Stimulated activated CD4-positive, alpha-beta T cell treated with anti-CD3 and anti-CD28 coated beads, TNF-alpha, amount 100 ng/mL, for 48 hours (primary cell): Measurements from ENCODE around the gene HOXB8.

Experiments
- DNase-seq, 3 donors: peaks; one replicate each; pipeline ENCODE4 v3.0.0-alpha.2; 2020; ENCODE audit warnings: low read depth in 3 of 3

Gene HOXB8

GRCh38 chr17:48583708-48584222, 31.3 kb downstream of the HOXB8 start:
- no peak for DNase-seq

GRCh38 chr17:48582750-48583069, 32.4 kb downstream of the HOXB8 start:
- no peak for DNase-seq

DNA sequence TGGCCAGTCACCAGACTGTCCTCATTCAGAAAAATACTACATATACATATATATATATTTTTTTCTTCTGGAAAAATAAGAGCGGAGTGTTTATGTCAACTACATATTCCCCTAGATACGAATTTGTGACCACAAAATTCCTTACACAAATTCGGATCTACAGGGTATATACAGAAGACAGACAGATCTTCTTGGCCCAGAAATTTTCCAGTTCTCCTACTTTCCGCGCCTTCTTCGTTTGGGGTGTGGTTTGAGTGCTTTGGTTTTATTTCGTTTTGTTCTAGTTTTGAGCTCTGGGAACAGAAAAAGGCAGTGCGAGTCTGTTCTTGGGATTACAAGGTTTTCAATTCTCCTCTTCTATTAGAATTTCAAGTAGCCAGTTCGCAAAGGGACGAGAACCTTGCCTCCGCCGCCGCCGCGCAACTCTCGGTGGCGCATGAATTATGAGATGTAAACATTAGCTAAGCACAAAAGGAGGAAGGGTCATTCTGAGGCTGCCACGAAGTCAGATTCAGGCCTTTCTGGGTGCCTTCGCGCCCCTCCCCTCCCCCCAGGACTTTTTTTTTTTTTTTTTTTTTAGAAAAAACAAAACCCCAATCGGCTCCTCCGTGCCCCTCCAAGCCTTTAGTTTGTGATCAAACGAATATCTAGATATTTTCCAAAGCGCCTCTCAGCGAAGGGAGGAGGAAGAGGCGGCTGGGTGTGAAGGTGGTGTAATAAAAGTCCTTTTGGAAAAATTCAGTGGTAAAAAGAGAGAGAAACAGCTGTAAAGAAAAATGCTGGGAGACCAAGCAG, 35.1 kb downstream of the HOXB8 start:
- DNase-seq: no peak

- no peak for DNase-seq
These were observed 35.7 kb downstream of the HOXB8 start for GRCh38 chr17:48579471-48579759.

GRCh38 chr17:48578616-48579470, 36.2 kb downstream of the HOXB8 start:
- DNase-seq: no peak

DNA sequence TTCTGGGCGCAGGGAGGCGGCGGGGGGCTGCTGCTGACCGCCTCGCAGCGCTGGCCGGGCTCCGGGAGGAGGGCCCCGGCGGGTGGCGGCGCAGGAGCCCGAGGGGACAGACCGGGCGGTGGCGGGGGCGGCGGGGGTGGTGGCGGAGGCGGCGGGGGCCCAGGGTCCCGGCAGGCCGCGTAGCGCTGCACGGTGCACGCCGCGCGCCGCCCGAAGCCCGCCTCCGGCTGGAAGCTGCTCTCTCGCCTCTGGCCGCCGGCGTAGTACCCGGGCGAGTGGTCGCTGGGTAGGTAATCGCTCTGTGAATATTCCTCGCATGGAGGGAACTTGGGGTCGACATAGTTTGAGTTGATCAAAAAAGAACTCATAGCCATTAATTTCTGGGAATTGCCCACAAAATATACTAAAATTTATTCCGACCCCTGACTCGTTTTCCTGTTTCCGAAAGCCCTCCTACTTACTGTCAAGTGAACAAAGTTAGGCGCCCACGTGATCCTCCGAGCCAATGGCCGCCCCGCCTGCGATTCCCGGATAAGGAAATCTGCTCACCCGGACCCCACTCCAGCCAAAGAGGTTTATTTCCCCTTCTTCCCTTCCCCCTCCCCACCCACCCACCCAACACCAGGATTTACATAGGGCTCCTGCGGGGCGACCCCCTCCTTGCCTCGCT, 37.0 kb downstream of the HOXB8 start, which contains the start of gene HOXB4:
HOXB4 (minus strand) TSS at position 405 of the 670 bp plus-strand sequence; CDS start at position 374, 31 bp downstream.
- no peak for DNase-seq

DNA sequence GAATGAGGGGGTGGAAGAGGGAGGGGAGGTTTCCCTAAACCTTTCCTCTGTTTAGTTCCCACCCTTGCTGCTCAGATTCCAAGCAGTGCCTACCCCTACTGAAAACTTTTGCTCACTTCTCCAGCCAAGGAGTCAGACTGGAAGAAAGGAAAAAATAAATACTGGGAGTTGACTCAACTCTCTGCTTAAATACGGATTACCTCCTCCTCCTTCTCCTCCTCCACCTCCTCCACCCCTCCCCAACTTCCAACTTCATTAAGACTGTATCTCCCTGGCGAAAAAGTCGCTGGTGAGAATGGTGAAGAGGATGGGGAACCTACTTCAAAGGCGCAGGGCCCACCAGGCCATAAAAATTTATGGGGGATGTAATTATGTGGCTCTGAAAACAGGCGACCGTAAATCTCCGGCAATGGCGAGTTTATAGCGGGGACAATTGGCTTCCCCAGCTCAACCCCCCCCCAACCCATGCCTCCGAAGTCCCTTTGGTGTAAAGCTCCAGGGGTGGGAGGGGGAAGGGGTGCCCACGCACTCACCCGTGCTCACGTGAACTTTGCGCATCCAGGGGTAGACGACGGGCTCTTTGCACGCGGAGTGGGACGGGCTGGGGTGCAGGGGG, 37.7 kb downstream of the HOXB8 start:
- no peak for DNase-seq

- DNase-seq: no peak
These were observed 38.4 kb downstream of the HOXB8 start for GRCh38 chr17:48576479-48577309.

DNA sequence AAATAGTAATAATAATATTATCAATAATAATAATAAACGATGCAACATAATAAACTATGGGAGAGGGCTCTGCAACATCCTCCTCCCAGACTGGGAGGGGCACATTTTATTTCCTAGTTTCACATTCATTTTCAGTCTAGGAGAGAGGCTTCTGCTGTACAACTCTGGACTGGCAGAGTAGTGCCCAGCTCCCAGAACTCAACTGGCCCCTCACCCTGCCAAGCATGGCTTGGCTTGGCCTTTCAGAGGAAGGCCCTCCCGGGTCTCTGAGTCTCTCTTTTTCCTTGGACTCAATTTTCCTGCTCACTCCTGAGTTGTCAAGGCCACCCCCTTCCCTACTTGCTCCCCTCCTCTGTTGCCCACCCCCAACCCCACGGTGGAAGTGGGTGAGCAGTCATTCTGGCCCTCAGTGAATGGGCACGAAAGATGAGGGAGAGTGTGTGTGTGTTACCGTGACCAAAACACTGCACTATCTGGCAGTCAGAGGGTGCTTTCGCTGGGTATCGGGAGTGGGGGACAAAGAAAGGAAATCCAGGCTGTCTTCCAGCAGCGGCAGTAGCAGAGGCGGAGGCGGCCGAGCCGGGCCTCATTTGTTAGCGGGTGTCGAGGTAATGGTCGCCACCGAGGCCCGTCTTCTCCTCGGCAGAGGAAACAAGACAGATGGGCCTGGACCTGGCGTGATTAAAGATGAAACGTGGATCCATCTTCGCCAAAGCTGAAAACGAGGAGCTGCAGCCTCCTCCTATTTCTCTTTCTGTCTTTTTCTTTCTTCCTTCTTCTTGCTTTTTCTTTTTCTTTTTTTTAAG, 39.2 kb downstream of the HOXB8 start:
- DNase-seq: no peak

- DNase-seq: no peak
These were observed 40.0 kb downstream of the HOXB8 start for GRCh38 chr17:48575066-48575582.

DNA sequence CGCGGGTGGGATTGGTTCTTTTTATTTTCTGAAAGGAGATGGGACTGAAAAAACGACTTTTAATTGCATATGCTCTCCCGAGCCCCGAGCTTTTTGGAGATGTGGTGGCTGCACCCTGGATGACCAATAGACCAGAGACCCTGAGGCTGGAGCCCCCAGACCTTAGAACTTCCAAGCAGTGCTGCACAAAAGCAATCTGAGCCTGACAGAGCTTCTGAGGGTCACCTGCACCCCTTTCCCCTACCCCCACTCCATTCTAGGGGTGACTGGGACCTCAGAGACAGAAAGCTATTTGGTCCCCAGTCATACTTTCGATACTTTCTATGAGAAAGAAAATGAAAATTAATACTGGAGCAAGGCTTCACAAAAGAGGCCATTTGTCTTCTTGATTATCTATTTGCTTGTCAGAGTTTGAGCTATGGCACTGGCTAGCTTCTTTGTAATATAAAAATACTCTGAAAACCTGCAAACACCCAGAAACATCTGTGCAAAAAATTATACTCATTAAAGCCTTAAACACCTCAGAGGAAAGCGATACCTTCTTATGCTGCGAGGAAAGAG, 40.5 kb downstream of the HOXB8 start:
- DNase-seq: no peak

DNA sequence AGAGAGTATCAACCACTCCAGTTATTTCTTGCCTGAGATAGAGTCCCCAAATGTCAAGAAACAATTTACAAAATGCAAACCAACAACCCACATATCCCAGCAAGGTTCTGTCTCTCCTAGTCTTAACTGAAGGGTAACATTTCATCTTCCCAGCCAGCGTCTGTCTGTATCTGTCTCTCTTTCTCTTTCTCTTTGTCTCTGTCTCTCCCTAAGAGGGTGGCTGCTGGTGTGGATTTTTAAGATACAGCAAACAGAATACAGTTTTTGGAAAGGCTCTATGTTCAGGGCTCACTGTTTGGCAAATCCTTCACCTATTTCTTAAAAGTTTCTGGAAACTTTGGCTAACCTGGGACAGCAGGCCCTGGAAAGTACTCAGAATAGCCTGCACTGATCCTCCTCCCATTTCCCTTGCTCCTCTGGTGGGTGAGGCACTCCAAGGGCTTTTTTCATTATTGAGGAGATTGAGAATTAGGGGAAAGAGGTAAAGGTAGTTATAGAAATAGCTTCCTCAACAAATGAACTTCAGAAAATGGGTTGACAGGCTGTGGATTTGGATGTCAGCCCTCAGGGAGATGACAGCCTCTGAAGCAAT, 43.2 kb downstream of the HOXB8 start:
- DNase-seq: no peak

DNA sequence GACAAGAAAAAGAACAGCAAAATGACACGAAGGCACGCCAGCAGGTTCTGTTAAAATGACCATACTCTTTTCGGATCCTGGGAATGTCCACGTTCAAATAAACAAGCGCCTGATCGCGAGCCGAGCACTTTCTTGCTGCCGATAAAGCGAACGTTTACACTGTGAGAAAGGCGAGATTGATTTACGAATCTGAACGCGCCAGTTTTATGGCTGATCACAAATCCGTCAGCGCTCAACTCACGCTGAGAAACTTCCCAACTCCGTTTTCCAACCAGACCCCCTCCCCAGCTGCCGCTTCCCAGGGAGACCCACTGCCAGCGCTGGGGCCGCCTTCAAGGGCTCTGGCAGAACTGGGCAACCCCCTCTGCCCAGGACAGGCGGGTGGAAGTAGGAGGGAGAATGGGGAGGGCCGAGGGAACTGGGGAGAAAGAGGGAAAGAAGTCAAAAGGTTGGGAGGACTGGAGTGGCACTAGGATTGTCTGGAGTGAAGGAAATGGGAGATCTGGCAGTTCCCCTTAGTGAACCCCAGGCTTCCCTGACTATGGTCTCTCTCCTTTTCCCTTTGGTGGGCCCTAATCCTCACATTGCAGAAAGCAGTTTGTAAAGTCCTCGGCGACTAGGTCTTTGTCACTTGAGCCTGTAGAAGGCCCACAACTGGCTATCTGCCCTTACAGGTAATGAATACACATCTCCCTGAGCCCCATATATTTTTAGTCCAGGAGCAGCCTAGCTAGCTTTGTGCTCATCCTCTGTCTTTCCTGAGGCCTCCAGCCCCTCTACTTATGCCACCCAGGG, 43.9 kb downstream of the HOXB8 start:
- DNase-seq: no peak

DNA sequence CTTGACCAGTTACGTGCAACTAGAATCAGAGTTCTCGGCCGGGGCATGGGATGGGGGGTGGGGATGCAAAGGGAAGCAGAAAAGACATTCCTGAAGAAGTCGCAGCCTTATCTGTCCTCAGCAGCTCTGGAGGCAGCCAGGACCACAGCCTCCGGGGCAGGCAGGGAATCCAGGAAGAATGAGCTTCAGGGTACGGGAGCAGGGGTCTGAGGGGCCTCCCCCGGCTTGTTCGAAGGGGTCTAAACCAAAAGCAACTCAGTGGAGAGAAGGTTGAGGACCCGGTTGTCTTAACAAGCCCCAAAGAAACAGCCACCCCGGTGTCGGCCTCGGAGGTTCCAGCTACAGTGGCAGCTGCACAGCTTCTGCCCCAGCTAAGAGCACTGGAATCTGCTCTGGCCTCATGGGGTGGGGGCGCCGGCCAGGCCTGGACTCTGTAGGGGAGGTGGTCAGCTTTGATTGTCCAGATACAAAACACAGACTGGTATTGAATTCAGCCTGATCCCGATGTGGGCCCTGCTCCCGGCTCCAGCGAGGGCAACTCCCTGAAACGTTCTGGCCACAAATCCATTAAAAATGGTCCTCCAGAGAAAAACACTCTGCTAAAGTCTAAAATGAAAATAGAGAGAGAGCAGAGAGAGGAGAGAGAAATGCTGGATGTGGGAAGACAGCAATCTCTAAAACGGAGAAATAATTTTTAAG, 44.6 kb downstream of the HOXB8 start:
- DNase-seq: no peak

- no peak for DNase-seq
These were observed 45.3 kb downstream of the HOXB8 start for GRCh38 chr17:48569674-48570324.

GRCh38 chr17:48569240-48569582, 45.9 kb downstream of the HOXB8 start:
- DNase-seq: no peak

DNA sequence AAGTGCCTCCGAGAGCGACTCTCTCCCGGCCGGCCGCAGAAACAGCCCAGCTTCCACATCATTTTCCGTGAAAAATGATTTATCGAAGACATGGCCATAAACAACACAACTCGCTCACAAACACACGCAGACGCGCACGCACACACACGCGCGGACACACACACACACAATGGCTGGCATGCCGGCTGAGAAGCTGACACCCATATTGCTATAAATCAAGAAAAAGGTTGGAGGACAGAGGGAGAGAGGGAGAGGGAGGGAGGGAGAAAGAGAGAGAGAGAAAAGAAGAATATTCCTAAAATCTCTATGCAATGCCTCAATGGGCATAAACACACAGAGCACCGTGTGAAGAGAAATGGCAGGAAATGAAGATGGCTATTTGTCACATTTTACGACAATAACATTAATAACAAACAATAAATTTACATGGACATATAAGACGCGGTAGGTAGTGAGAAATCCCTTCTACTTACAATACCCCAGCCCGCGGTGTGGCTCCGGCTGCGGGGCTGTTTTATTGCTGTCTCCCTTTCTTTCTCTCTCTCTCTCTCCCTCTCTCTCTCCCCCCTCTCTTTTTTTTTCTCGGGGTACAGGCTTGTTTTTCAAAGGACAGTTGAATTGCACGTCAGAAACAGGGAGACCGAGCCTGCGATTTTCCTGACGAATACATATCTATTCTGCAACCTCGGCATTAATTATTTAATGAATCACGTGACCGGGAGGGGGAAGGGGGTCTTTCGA, 46.4 kb downstream of the HOXB8 start:
- DNase-seq: no peak
